GM12891 (cell line): ENCODE measurements around the gene CYB5R3.

Source experiments
- DNase-seq: peaks from one replicate; pipeline ENCODE4 v3.0.0; 2011; ENCODE audit warnings: low spot score; ENCODE audit not compliant: insufficient read length
- FAIRE-seq: peaks from 2 replicates; lab custom pipeline; 2011; peaks lifted over from hg19 to GRCh38; lab: Jason Lieb, UNC
- PAX5 ChIP-seq: IDR thresholded peaks from 2 replicates; pipeline ENCODE4 v1.6.1; 2011; ENCODE audit warnings: low read length, moderate library complexity, mild to moderate bottlenecking; ENCODE audit not compliant: insufficient read depth, severe bottlenecking
- POLR2A ChIP-seq: IDR thresholded peaks from 2 replicates; pipeline ENCODE4 v1.6.1; 2011; ENCODE audit warnings: low read depth, low read length, control low read depth
- POLR2AphosphoS5 ChIP-seq: IDR thresholded peaks from 2 replicates; pipeline ENCODE4 v1.6.1; 2011; ENCODE audit warnings: low read depth, low read length, control low read depth
- POU2F2 ChIP-seq: IDR thresholded peaks from 2 replicates; pipeline ENCODE4 v1.6.1; 2011; ENCODE audit warnings: low read depth, mild to moderate bottlenecking, control low read depth, low read length, moderate library complexity
- SPI1 ChIP-seq: IDR thresholded peaks from 2 replicates; pipeline ENCODE4 v1.6.1; 2011; ENCODE audit warnings: low read depth, low read length, control low read depth
- TAF1 ChIP-seq: IDR thresholded peaks from 2 replicates; pipeline ENCODE4 v1.6.1; 2011; ENCODE audit warnings: low read depth, low read length, control low read depth

The CYB5R3 gene

GRCh38 chr22:42604403-42604802 lies 44.8 kb downstream of the CYB5R3 start:
- FAIRE-seq (no peak), DNase-seq (no peak)
- TF ChIP-seq PAX5, result no peak
- TF ChIP-seq TAF1, result no peak
- no peak for TF ChIP-seq POU2F2
- no peak for TF ChIP-seq SPI1
- no peak for TF ChIP-seq POLR2AphosphoS5
- no peak for TF ChIP-seq POLR2A

- no peak for DNase-seq
- FAIRE-seq, result no peak
- no peak for TF ChIP-seq POLR2A
Observed at GRCh38 chr22:42603427-42603826, 45.8 kb downstream of the CYB5R3 start.

GRCh38 chr22:42602470-42602869 lies 46.7 kb downstream of the CYB5R3 start:
- DNase-seq (no peak), FAIRE-seq (no peak)
- TF ChIP-seq POLR2A (no peak), POU2F2 (no peak), SPI1 (no peak), PAX5 (no peak), TAF1 (no peak), POLR2AphosphoS5 (no peak)

- TF ChIP-seq POLR2AphosphoS5 (no peak), POU2F2 (no peak), POLR2A (no peak)
- FAIRE-seq, result peak; percentile 9
Observed at GRCh38 chr22:42601879-42602465, 47.2 kb downstream of the CYB5R3 start.

GRCh38 chr22:42596863-42597530 lies 52.2 kb downstream of the CYB5R3 start:
- TF ChIP-seq POLR2A (no peak), TAF1 (no peak), POLR2AphosphoS5 (no peak), SPI1 (no peak), PAX5 (no peak), POU2F2 (no peak)
- FAIRE-seq (no peak), DNase-seq (no peak)

More at GRCh38 chr22:42601879-42602465, 47.2 kb downstream of the CYB5R3 start:
- DNase-seq, result no peak

GRCh38 chr22:42596336-42596735 lies 52.9 kb downstream of the CYB5R3 start:
- FAIRE-seq (no peak), DNase-seq (no peak)
- TF ChIP-seq TAF1 (no peak), SPI1 (no peak), POLR2AphosphoS5 (no peak)

GRCh38 chr22:42595434-42595833 lies 53.8 kb downstream of the CYB5R3 start:
- FAIRE-seq (no peak), DNase-seq (no peak)
- no peak for TF ChIP-seq SPI1
- no peak for TF ChIP-seq POU2F2
- TF ChIP-seq POLR2A, result no peak
- TF ChIP-seq TAF1, result no peak
- no peak for TF ChIP-seq PAX5
- TF ChIP-seq POLR2AphosphoS5, result no peak

GRCh38 chr22:42591987-42592386 lies 57.2 kb downstream of the CYB5R3 start:
- no peak for DNase-seq
- TF ChIP-seq POLR2AphosphoS5, result no peak
- no peak for TF ChIP-seq TAF1
- TF ChIP-seq SPI1, result no peak
- TF ChIP-seq POLR2A, result no peak
- no peak for TF ChIP-seq POU2F2
- no peak for TF ChIP-seq PAX5
- FAIRE-seq, result no peak

GRCh38 chr22:42587588-42588175 lies 61.5 kb downstream of the CYB5R3 start:
- DNase-seq (no peak), FAIRE-seq (peak; percentile 84)
- TF ChIP-seq TAF1, result no peak
- peak; percentile 62 for TF ChIP-seq SPI1

- no peak for TF ChIP-seq SPI1
- TF ChIP-seq PAX5, result no peak
- no peak for TF ChIP-seq TAF1
- TF ChIP-seq POU2F2, result no peak
- TF ChIP-seq POLR2AphosphoS5, result no peak
- no peak for TF ChIP-seq POLR2A
- no peak for FAIRE-seq
Observed at GRCh38 chr22:42586381-42586780, 62.8 kb downstream of the CYB5R3 start.

GRCh38 chr22:42585096-42585495 lies 64.1 kb downstream of the CYB5R3 start:
- DNase-seq (no peak), FAIRE-seq (no peak)
- TF ChIP-seq PAX5, result no peak
- TF ChIP-seq TAF1, result no peak
- TF ChIP-seq POU2F2, result no peak
- TF ChIP-seq SPI1, result no peak
- peak; percentile 46; the same call in 1 of the 2 replicates for TF ChIP-seq POLR2A
- TF ChIP-seq POLR2AphosphoS5, result no peak

More at GRCh38 chr22:42586381-42586780, 62.8 kb downstream of the CYB5R3 start:
- DNase-seq, result no peak
